Lower leg skin (tissue), 4 donors: Measurements from ENCODE around the gene DTNB. TPM values are rescaled to one million over a fixed set of nuclear protein-coding genes. Genes with fewer than 3 reads are reported as not detected.

ENCODE experiments used
- DNase-seq, 2 donors: peaks; one replicate each; pipeline ENCODE4 v3.0.0-alpha.2; 2019; ENCODE audit warnings: low spot score in 2 of 2
- H3K4me3 ChIP-seq: fragments of 200-600 bp; sonication (generic); 2 replicates; pipeline ENCODE4 v1.5.1; 2017; ENCODE audit warnings: mild to moderate bottlenecking, low read depth; ENCODE audit not compliant: poor library complexity, severe bottlenecking
- CTCF ChIP-seq, 3 donors: fragments of 450-650 bp; IDR thresholded peaks; one replicate each; pipeline ENCODE4 v1.5.1; 2016; ENCODE audit warnings: antibody characterized with exemption in 3 of 3, mild to moderate bottlenecking in 3 of 3, moderate library complexity in 2 of 3
- POLR2A ChIP-seq, 2 donors: fragments of 450-650 bp; IDR thresholded peaks; one replicate each; pipeline ENCODE4 v1.6.1; 2016 to 2017; ENCODE audit warnings: antibody characterized with exemption in 2 of 2, mild to moderate bottlenecking in 1 of 2, moderate library complexity in 1 of 2
- WGBS, 2 donors: methylation state at CpG; one replicate each; pipeline ENCODE4 v1.1.5; 2018; 5-methylcytosine and 5-hydroxymethylcytosine counted together
- intact Hi-C: fragments of 100-400 bp; cut with DNase I; formaldehyde crosslinking; loops from one replicate; pipeline ENCODE4 v1.15.0; 2023; ENCODE audit warnings: low total_unique reads
- total RNA-seq, 4 donors: library from RNA; depleted of rRNA; stranded (reverse); fragments of >200 nt; gene quantifications; one replicate each; pipeline ENCODE4 v1.1.0, GENCODE V29; 2016

The DTNB gene
- total RNA-seq, 4 donors from 2014 or later: 8.8 to 15.2 (median 12.7) TPM

DNA sequence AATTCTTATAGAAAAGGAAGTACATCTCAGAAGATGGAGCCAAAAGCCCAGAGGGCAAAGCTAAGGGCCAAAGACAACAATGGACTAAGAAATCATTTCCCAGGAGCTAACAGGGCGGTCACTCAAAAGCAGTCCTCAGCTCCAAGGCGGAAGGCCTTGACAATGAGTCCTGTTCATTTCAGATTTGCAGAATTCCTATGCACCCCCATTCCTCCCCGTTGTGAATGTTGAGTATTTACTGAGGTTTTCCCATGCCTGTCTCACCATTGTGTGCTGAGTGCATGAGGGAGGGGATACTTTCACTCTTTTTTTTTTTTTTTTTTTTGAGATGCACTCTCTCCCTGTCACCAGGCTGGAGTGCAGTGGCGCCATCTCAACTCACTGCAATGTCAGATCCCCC, 18.8 kb upstream of the DTNB start:
- intact Hi-C loops: no loop called here
- H3K4me3 ChIP-seq: no peak overlapping the region
- TF ChIP-seq POLR2A (IDR thresholded peaks at IDR 0.05) (no peak), CTCF (IDR thresholded peaks at IDR 0.05) (no peak)
- no peak for DNase-seq
- WGBS, 2 donors: 82 to 83% methylated on average over 4 of the region's 4 CpGs

GRCh38 chr2:25690058-25690457, 16.7 kb upstream of the DTNB start:
- no peak overlapping the region for H3K4me3 ChIP-seq
- intact Hi-C loops: no loop called here
- TF ChIP-seq POLR2A (IDR thresholded peaks at IDR 0.05) (no peak), CTCF (IDR thresholded peaks at IDR 0.05) (no peak)
- 0 to 13% methylated on average over 1 of the region's 1 CpG for WGBS, 2 donors
- DNase-seq: no peak

- DNase-seq: peak in 1 of 2 donors; percentile 34
- TF ChIP-seq CTCF (IDR thresholded peaks at IDR 0.05): no peak
- TF ChIP-seq POLR2A (IDR thresholded peaks at IDR 0.05): no peak
- H3K4me3 ChIP-seq: no peak overlapping the region
- 85 to 91% methylated on average over 6 of the region's 6 CpGs for WGBS, 2 donors
- intact Hi-C loops: no loop called here
These were observed 14.9 kb upstream of the DTNB start for GRCh38 chr2:25688236-25688635.

GRCh38 chr2:25685741-25686140, 12.4 kb upstream of the DTNB start:
- intact Hi-C loops: no loop called here
- TF ChIP-seq POLR2A (IDR thresholded peaks at IDR 0.05): no peak
- TF ChIP-seq CTCF (IDR thresholded peaks at IDR 0.05): no peak
- DNase-seq: no peak
- H3K4me3 ChIP-seq: no peak overlapping the region
- 86 to 95% methylated on average over 2 of the region's 2 CpGs for WGBS, 2 donors

GRCh38 chr2:25684577-25685473, 11.4 kb upstream of the DTNB start:
- DNase-seq: no peak
- H3K4me3 ChIP-seq: no peak overlapping the region
- intact Hi-C loops: no loop called here
- no peak for TF ChIP-seq CTCF (IDR thresholded peaks at IDR 0.05)
- TF ChIP-seq POLR2A (IDR thresholded peaks at IDR 0.05): no peak
- WGBS, 2 donors: 71 to 73% methylated on average over 20 of the region's 20 CpGs
